Neural progenitor cell (in vitro differentiated cells): Measurements from ENCODE around the gene CCDC97. TPM values are rescaled to one million over a fixed set of nuclear protein-coding genes. Genes with fewer than 3 reads are reported as not detected.

Experiments
- DNase-seq: peaks from one replicate; pipeline ENCODE4 v3.0.0-alpha.2; 2016; ENCODE audit warnings: low spot score
- H2AFZ ChIP-seq: fragments of 200-600 bp; sonication (generic); replicated peaks from 2 replicates; pipeline ENCODE4 v1.6.1; 2016; ENCODE audit warnings: antibody characterized with exemption
- H3F3A ChIP-seq: fragments of 200-600 bp; sonication (generic); 2 replicates; pipeline ENCODE4 v1.6.1; 2016; ENCODE audit warnings: antibody characterized with exemption, low read depth
- H3K27ac ChIP-seq: fragments of 200-600 bp; sonication (generic); 2 replicates; pipeline ENCODE4 v1.5.1; 2016; ENCODE audit warnings: mild to moderate bottlenecking
- H3K27me3 ChIP-seq: fragments of 200-600 bp; sonication (generic); 2 replicates; pipeline ENCODE4 v1.6.1; 2016; ENCODE audit warnings: mild to moderate bottlenecking, moderate library complexity
- H3K36me3 ChIP-seq: fragments of 200-600 bp; sonication (generic); 2 replicates; pipeline ENCODE4 v1.5.1; 2016
- H3K4me1 ChIP-seq: fragments of 200-600 bp; sonication (generic); 2 replicates; pipeline ENCODE4 v1.6.1; 2016; ENCODE audit warnings: mixed run types
- H3K4me2 ChIP-seq: fragments of 200-600 bp; sonication (generic); 2 replicates; pipeline ENCODE4 v1.6.1; 2016
- H3K4me3 ChIP-seq: fragments of 200-600 bp; sonication (generic); 2 replicates; pipeline ENCODE4 v1.5.1; 2016
- H3K79me2 ChIP-seq: fragments of 200-600 bp; sonication (generic); 2 replicates; pipeline ENCODE4 v1.6.1; 2016; ENCODE audit warnings: low read depth
- H3K9ac ChIP-seq: fragments of 200-600 bp; sonication (generic); 2 replicates; pipeline ENCODE4 v1.6.1; 2016
- H3K9me3 ChIP-seq: fragments of 200-600 bp; sonication (generic); 2 replicates; pipeline ENCODE4 v1.5.1; 2016; ENCODE audit warnings: low read depth
- H4K20me1 ChIP-seq: fragments of 200-600 bp; sonication (generic); 2 replicates; pipeline ENCODE4 v1.6.1; 2016; ENCODE audit warnings: low read depth
- H3K27ac Mint-ChIP-seq: 3 replicates; pipeline ENCODE4 v1.8.0; 2021; ENCODE audit warnings: mixed read lengths
- H3K27me3 Mint-ChIP-seq: 2 replicates; pipeline ENCODE4 v1.8.0; 2022; ENCODE audit warnings: low read depth, mild to moderate bottlenecking, inconsistent platforms, moderate library complexity, mixed read lengths; ENCODE audit not compliant: insufficient read depth
- H3K36me3 Mint-ChIP-seq: 3 replicates; pipeline ENCODE4 v1.8.0; 2021; ENCODE audit warnings: mixed read lengths
- H3K4me1 Mint-ChIP-seq: 3 replicates; pipeline ENCODE4 v1.8.0; 2021; ENCODE audit warnings: mixed read lengths
- H3K4me3 Mint-ChIP-seq: 3 replicates; pipeline ENCODE4 v1.8.0; 2021; ENCODE audit warnings: mild to moderate bottlenecking, moderate library complexity, mixed read lengths
- H3K9me3 Mint-ChIP-seq: 3 replicates; pipeline ENCODE4 v1.8.0; 2020; ENCODE audit warnings: mixed read lengths
- CTCF ChIP-seq: fragments of 200-600 bp; sonication (generic); IDR thresholded peaks from 2 replicates; pipeline ENCODE4 v1.5.1; 2017; ENCODE audit warnings: antibody characterized with exemption, mild to moderate bottlenecking
- EZH2 ChIP-seq: fragments of 200-600 bp; sonication (generic); IDR thresholded peaks from 2 replicates; pipeline ENCODE4 v1.6.1; 2017; ENCODE audit warnings: antibody characterized with exemption, mild to moderate bottlenecking, moderate library complexity
- EZH2phosphoT487 ChIP-seq: fragments of 200-600 bp; sonication (generic); IDR thresholded peaks from 2 replicates; pipeline ENCODE4 v1.6.1; 2017; ENCODE audit warnings: antibody characterized with exemption
- total RNA-seq: library from RNA; depleted of rRNA; stranded (reverse); fragments of >200 nt; gene quantifications from 2 replicates; pipeline ENCODE4 v1.2.3, GENCODE V29; 2015; ENCODE audit warnings: low replicate concordance

The CCDC97 gene
- 14.1 and 19.1 TPM in 2 replicates for total RNA-seq

- Histone ChIP-seq H2AFZ (peak within 1 kb of the TSS; percentile 97), H3K36me3 (no peaks in the 10 kb centered on the region), H3F3A (peaks cover 53% of the 10 kb centered on the region), H3K4me1 (peaks cover 10% of the 10 kb centered on the region), H3K9ac (peak within 1 kb of the TSS; percentile 95), H3K79me2 (peaks cover 27% of the 10 kb centered on the region), H4K20me1 (no peaks in the 10 kb centered on the region), H3K9me3 (no peaks in the 10 kb centered on the region), H3K27ac (peak within 1 kb of the TSS; percentile 93), H3K27me3 (no peaks in the 10 kb centered on the region), H3K4me3 (peak within 1 kb of the TSS; percentile 94), H3K4me2 (peak within 1 kb of the TSS; percentile 94)
- peaks cover 16% of the 10 kb centered on the region for H3K36me3 Mint-ChIP-seq
- TF ChIP-seq CTCF (no peak), EZH2phosphoT487 (no peak), EZH2 (no peak)
- peaks cover 5% of the 10 kb centered on the region for H3K27me3 Mint-ChIP-seq
- H3K9me3 Mint-ChIP-seq, result no peaks in the 10 kb centered on the region
- H3K27ac Mint-ChIP-seq, result peak within 1 kb of the TSS; percentile 94
- peak; percentile 94 for DNase-seq
- H3K4me3 Mint-ChIP-seq, result peak within 1 kb of the TSS; percentile 97
- H3K4me1 Mint-ChIP-seq, result peaks cover 21% of the 10 kb centered on the region
These were observed at the start of gene CCDC97 for GRCh38 chr19:41310033-41310831. Gene CCDC97 (plus strand): TSS chr19:41310172. CDS start chr19:41310311, 139 bp downstream.

GRCh38 chr19:41261474-41262190 lies 48.3 kb upstream of the CCDC97 start:
- no peak for DNase-seq
- H3F3A ChIP-seq, result peaks cover 38% of the 10 kb centered on the region
- Mint-ChIP-seq H3K27me3 (peaks cover 12% of the 10 kb centered on the region), H3K9me3 (no peaks in the 10 kb centered on the region), H3K4me3 (peak overlapping the region; percentile 99), H3K4me1 (peaks cover 17% of the 10 kb centered on the region), H3K36me3 (peaks cover 10% of the 10 kb centered on the region), H3K27ac (no peak overlapping the region)
- H3K27ac ChIP-seq, result no peak overlapping the region
- peaks cover 33% of the 10 kb centered on the region for H3K79me2 ChIP-seq
- peak overlapping the region; percentile 77 for H3K4me2 ChIP-seq
- no peaks in the 10 kb centered on the region for H3K27me3 ChIP-seq
- H2AFZ ChIP-seq, result peak overlapping the region; percentile 75
- no peaks in the 10 kb centered on the region for H3K9me3 ChIP-seq
- no peak overlapping the region for H3K9ac ChIP-seq
- H3K4me1 ChIP-seq, result peaks cover 9% of the 10 kb centered on the region
- H3K4me3 ChIP-seq, result peak overlapping the region; percentile 69
- H4K20me1 ChIP-seq, result peaks cover 10% of the 10 kb centered on the region
- TF ChIP-seq CTCF, result no peak
- TF ChIP-seq EZH2, result no peak
- TF ChIP-seq EZH2phosphoT487, result no peak
- no peaks in the 10 kb centered on the region for H3K36me3 ChIP-seq

- H3K9me3 ChIP-seq, result no peaks in the 10 kb centered on the region
- peak overlapping the region; percentile 45 for H2AFZ ChIP-seq
- H4K20me1 ChIP-seq, result peaks cover 26% of the 10 kb centered on the region
- H3K4me1 ChIP-seq, result peaks cover 16% of the 10 kb centered on the region
- H3K4me3 ChIP-seq, result peak overlapping the region; percentile 69
- peak; percentile 76 for DNase-seq
- peak overlapping the region; percentile 77 for H3K4me2 ChIP-seq
- no peaks in the 10 kb centered on the region for H3K9me3 Mint-ChIP-seq
- peak overlapping the region; percentile 84 for H3K9ac ChIP-seq
- peak overlapping the region; percentile 99 for H3K4me3 Mint-ChIP-seq
- peaks cover 43% of the 10 kb centered on the region for H3F3A ChIP-seq
- H3K36me3 ChIP-seq, result peaks cover 5% of the 10 kb centered on the region
- peaks cover 49% of the 10 kb centered on the region for H3K79me2 ChIP-seq
- H3K27ac ChIP-seq, result peak overlapping the region; percentile 85
- TF ChIP-seq EZH2phosphoT487 (no peak), EZH2 (no peak), CTCF (no peak)
- H3K36me3 Mint-ChIP-seq, result peaks cover 12% of the 10 kb centered on the region
- peak overlapping the region; percentile 98 for H3K27ac Mint-ChIP-seq
- peaks cover 22% of the 10 kb centered on the region for H3K4me1 Mint-ChIP-seq
- peaks cover 10% of the 10 kb centered on the region for H3K27me3 Mint-ChIP-seq
- no peaks in the 10 kb centered on the region for H3K27me3 ChIP-seq
These were observed 46.7 kb upstream of the CCDC97 start for GRCh38 chr19:41263042-41263849.
